ENCODE measurements around the gene FBXL19.

- TF ChIP-seq CTCF (optimal IDR thresholded peaks at IDR 0.05 in 1 of 3, IDR thresholded peaks at IDR 0.05 in 1 of 3, conservative IDR thresholded peaks at IDR 0.05 in 1 of 3; ENCODE audit: extremely low read depth in 1 of 3, insufficient read depth in 2 of 3, low read length in 3 of 3) (no peak), EZH2 (IDR thresholded peaks at IDR 0.05; ENCODE audit: low read length) (no peak)
Observed at GRCh38 chr16:30876867-30877266, 46.5 kb upstream of the FBXL19 start.
